ENCODE results near the gene TRMT112. TPM values are rescaled to one million over a fixed set of nuclear protein-coding genes. Genes with fewer than 3 reads are reported as not detected.
A peak's percentile ranks its signal among the peaks of the same experiment; 100 is the strongest.
"Not testable (repeated sequence)": the region's sequence is repeated elsewhere in the genome, so short reads cannot be mapped to it uniquely, and the experiment has no call there.

TRMT112 gene
- total RNA-seq, 4 donors from 2014 or later, result 228 to 435 (median 237) TPM

GRCh38 chr11:64318766-64319761 lies 1.7 kb upstream of the TRMT112 start:
- Histone ChIP-seq H3K9me3 (no peaks in the 10 kb centered on the region), H3K4me3 (replicated peaks in 1 of 3) (peak overlapping the region in 2 of 3 donors; percentile 68 to 95), H3K4me1 (peaks cover 15 to 47% of the 10 kb centered on the region in 2 donors), H3K36me3 (peaks cover 11 to 22% of the 10 kb centered on the region in 2 donors), H3K27me3 (no peaks in the 10 kb centered on the region), H3K27ac (peak overlapping the region; percentile 97 to 100 (median 99))
- peak in 1 of 2 donors; percentile 36 for DNase-seq
- TF ChIP-seq POLR2A (IDR thresholded peaks at IDR 0.05) (no peak), CTCF (IDR thresholded peaks at IDR 0.05) (no peak)
- 25 to 29% methylated on average over 16 to 19 of the region's 19 CpGs for WGBS, 2 donors
- intact Hi-C loops (cut with DNase I), result no loop called here

GRCh38 chr11:64317961-64318765 lies 804 bp upstream of the TRMT112 start, which contains the start of gene PRDX5:
PRDX5 (plus strand) TSS chr11:64318121; CDS start chr11:64318216, 95 bp downstream.
- peak within 1 kb of the TSS; percentile 97 to 100 (median 99) for H3K27ac ChIP-seq
- no peaks in the 10 kb centered on the region for H3K27me3 ChIP-seq
- H3K9me3 ChIP-seq, result no peaks in the 10 kb centered on the region
- TF ChIP-seq POLR2A (IDR thresholded peaks at IDR 0.05) (peak; percentile 80 to 97), CTCF (IDR thresholded peaks at IDR 0.05) (peak in 4 of 6 experiments; percentile 18 to 58 (median 41))
- DNase-seq, result peak; percentile 97
- intact Hi-C loops (cut with DNase I), result no loop called here
- WGBS, 2 donors, result 0 to 1% methylated on average over 28 to 29 of the region's 61 CpGs
- H3K4me3 ChIP-seq (replicated peaks in 1 of 3), result peak within 1 kb of the TSS; percentile 81 to 95 (median 90)
- peaks cover 15 to 47% of the 10 kb centered on the region in 2 donors for H3K4me1 ChIP-seq
- peaks cover 11 to 23% of the 10 kb centered on the region in 2 donors for H3K36me3 ChIP-seq

- no peaks in the 10 kb centered on the region for H3K9me3 ChIP-seq
- intact Hi-C loops (cut with DNase I), result no loop called here
- peak overlapping the region; percentile 97 to 100 (median 99) for H3K27ac ChIP-seq
- H3K4me1 ChIP-seq, result peaks cover 15 to 35% of the 10 kb centered on the region in 2 donors
- DNase-seq, result peak; percentile 47
- peak overlapping the region; percentile 81 to 95 (median 90) for H3K4me3 ChIP-seq (replicated peaks in 1 of 3)
- WGBS, 2 donors, result 12 to 15% methylated on average over 14 to 21 of the region's 32 CpGs
- TF ChIP-seq CTCF (IDR thresholded peaks at IDR 0.05) (peak in 2 of 6 experiments; percentile 16 to 30), POLR2A (IDR thresholded peaks at IDR 0.05) (no peak)
- no peaks in the 10 kb centered on the region for H3K27me3 ChIP-seq
- peaks cover 11 to 23% of the 10 kb centered on the region in 2 donors for H3K36me3 ChIP-seq
Measured at GRCh38 chr11:64316672-64317324, 561 bp downstream of the TRMT112 start.

- DNase-seq; H3K27ac ChIP-seq; H3K27me3 ChIP-seq; H3K4me3 ChIP-seq (replicated peaks in 1 of 3); H3K9me3 ChIP-seq; intact Hi-C loops (cut with DNase I): not testable (repeated sequence)
- Histone ChIP-seq H3K36me3 (peaks cover 11 to 23% of the 10 kb centered on the region in 2 donors), H3K4me1 (peaks cover 15 to 28% of the 10 kb centered on the region in 2 donors)
- 82 to 90% methylated on average over 18 to 21 of the region's 25 CpGs for WGBS, 2 donors
Measured at GRCh38 chr11:64315667-64316526, 1.5 kb downstream of the TRMT112 start.

Measured in thyroid gland (tissue), 4 donors.